HepG2 (cell line): ENCODE data around the gene STIM1. TPM values are rescaled to one million over a fixed set of nuclear protein-coding genes. Genes with fewer than 3 reads are reported as not detected.

Source experiments
- ATAC-seq: fragments of 200-7000 bp; cut with Tn5 transposase; 3 replicates; pipeline ENCODE4 v1.9.1; 2020; ENCODE audit warnings: mild to moderate bottlenecking, moderate library complexity
- BruUV-seq: library from RNA; stranded (reverse); fragments of 400-500 nt; replicated peaks from 2 replicates; lab custom pipeline; 2021; lab: Mats Ljungman, UMichigan
- CTCF ChIA-PET: fragments of 300-600 bp; formaldehyde crosslinking; extraction: SDS; loops from one replicate; lab custom pipeline; 2021; ENCODE audit warnings: low total read pairs, inconsistent platforms, low intra/inter-chr PET ratio; lab: Yijun Ruan, JAX
- POLR2A ChIA-PET: fragments of 350-600 bp; sonication (Branson Sonifier 250); formaldehyde crosslinking; loops from one replicate; lab custom pipeline; 2020; ENCODE audit warnings: antibody characterized with exemption, inconsistent platforms; lab: Yijun Ruan, JAX
- DNase-seq: peaks from one replicate; pipeline ENCODE4 v3.0.0-alpha.2; 2015; ENCODE audit warnings: low spot score
- FAIRE-seq: peaks from 3 replicates; lab custom pipeline; 2011; peaks lifted over from hg19 to GRCh38; lab: Jason Lieb, UNC
- H2AFZ ChIP-seq: one replicate; pipeline ENCODE4 v1.6.1; 2011; ENCODE audit warnings: low read length, inconsistent platforms
- H3K27ac ChIP-seq: fragments of 300-600 bp; 3 replicates; pipeline ENCODE4 v1.8.0; 2011; ENCODE audit warnings: mixed run types, mild to moderate bottlenecking, mixed read lengths, low read length, inconsistent platforms; ENCODE audit not compliant: insufficient read depth; ENCODE audit errors: extremely low read length
- H3K27me3 ChIP-seq, 2 experiments: fragments of 200-600 bp in 1 of 2; 2 replicates in 1 of 2; 3 replicates in 1 of 2; pipeline versions ENCODE4 v1.6.0 to v1.8.0; 2011; ENCODE audit warnings: low read length in 2 of 2, mild to moderate bottlenecking in 2 of 2, moderate library complexity in 2 of 2, inconsistent platforms in 1 of 2; ENCODE audit not compliant: insufficient read depth in 2 of 2, control insufficient read depth in 1 of 2
- H3K36me3 ChIP-seq, 2 experiments: fragments of 200-600 bp in 1 of 2; replicated peaks in 1 of 2; 2 replicates in 1 of 2; 3 replicates in 1 of 2; pipeline versions ENCODE4 v1.5.1 to v1.8.0; 2011; ENCODE audit warnings: low read length in 2 of 2, inconsistent platforms in 1 of 2; ENCODE audit not compliant: insufficient read depth in 2 of 2, control insufficient read depth in 1 of 2
- H3K4me1 ChIP-seq: 2 replicates; pipeline ENCODE4 v1.5.1; 2012; ENCODE audit warnings: low read length, inconsistent platforms; ENCODE audit not compliant: insufficient read depth
- H3K4me2 ChIP-seq: 2 replicates; pipeline ENCODE4 v1.6.0; 2011; ENCODE audit warnings: low read depth, low read length, inconsistent platforms
- H3K4me3 ChIP-seq, 3 experiments: fragments of 200-600 bp in 1 of 3; sonication (generic), shearing (Covaris generic) in 1 of 3; replicated peaks in 1 of 3; 2 replicates each; pipeline ENCODE4 v1.5.1; 2011 to 2016; ENCODE audit warnings: low read length in 3 of 3, inconsistent platforms in 2 of 3, low read depth in 2 of 3, mild to moderate bottlenecking in 2 of 3, control low read depth in 1 of 3, mixed read lengths in 1 of 3; ENCODE audit not compliant: insufficient read depth in 1 of 3
- H3K79me2 ChIP-seq: one replicate; pipeline ENCODE4 v1.6.1; 2011; ENCODE audit warnings: low read length, inconsistent platforms; ENCODE audit not compliant: insufficient read depth
- H3K9ac ChIP-seq: 2 replicates; pipeline ENCODE4 v1.6.0; 2011; ENCODE audit warnings: mild to moderate bottlenecking, low read depth, low read length, inconsistent platforms; ENCODE audit not compliant: insufficient read depth
- H3K9me3 ChIP-seq: 2 replicates; pipeline ENCODE4 v1.5.1; 2012; ENCODE audit warnings: mild to moderate bottlenecking, low read length
- H4K20me1 ChIP-seq: 2 replicates; pipeline ENCODE4 v1.6.0; 2011; ENCODE audit warnings: inconsistent platforms, mild to moderate bottlenecking, low read length, moderate library complexity; ENCODE audit not compliant: insufficient read depth
- CREM ChIP-seq, 2 experiments: sonication (generic) in 1 of 2; formaldehyde crosslinking in 1 of 2; IDR thresholded peaks; 2 replicates each; pipeline versions ENCODE4 v1.4.0 to v1.6.1; 2016 to 2020; ENCODE audit warnings: antibody characterized with exemption in 1 of 2, mild to moderate bottlenecking in 1 of 2, missing genetic modification reagents in 1 of 2
- DMAP1 ChIP-seq: IDR thresholded peaks from 2 replicates; pipeline ENCODE4 v1.6.1; 2016
- GABPB1 ChIP-seq: IDR thresholded peaks from 2 replicates; pipeline ENCODE4 v1.6.1; 2016; ENCODE audit warnings: mild to moderate bottlenecking, missing genetic modification reagents, moderate library complexity, missing compliant biosample characterization
- MBD4 ChIP-seq: IDR thresholded peaks from 2 replicates; pipeline ENCODE4 v1.6.1; 2012; ENCODE audit warnings: low read length, inconsistent platforms, borderline replicate concordance
- PRMT3 ChIP-seq: sonication (generic); formaldehyde crosslinking; IDR thresholded peaks from 2 replicates; pipeline ENCODE4 v1.8.1; 2022; ENCODE audit warnings: low read depth, mild to moderate bottlenecking, moderate library complexity, missing genetic modification reagents, borderline replicate concordance
- SAP130 ChIP-seq: IDR thresholded peaks from 2 replicates; pipeline ENCODE4 v1.6.1; 2016; ENCODE audit warnings: low read depth
- ZNF558 ChIP-seq: sonication (generic); formaldehyde crosslinking; IDR thresholded peaks from 2 replicates; pipeline ENCODE4 v1.9.0; 2022; ENCODE audit warnings: mild to moderate bottlenecking, missing genetic modification reagents, borderline replicate concordance
- WGBS: methylation state at CpG from one replicate; pipeline ENCODE4 v1.1.6; 2017; ENCODE audit warnings: low lambda C conversion rate; 5-methylcytosine and 5-hydroxymethylcytosine counted together
- in situ Hi-C: cut with HindIII; loops from 2 replicates; pipeline ENCODE4 v1.10.0; 2017; ENCODE audit warnings: low pct_unique_long_range_greater_than_20kb; ENCODE audit not compliant: extremely low pct_ligation_motif_present
- intact Hi-C: fragments of 100-400 bp; cut with micrococcal nuclease; formaldehyde crosslinking; loops from one replicate; pipeline ENCODE4 v1.10.0; 2022; ENCODE audit not compliant: unreplicated experiment
- polyA plus RNA-seq, 8 experiments: library from polyadenylated mRNA; depleted of rRNA in 3 of 8; stranded (reverse) in 7 of 8; unstranded in 1 of 8; fragments of >200 nt; fragmentation: Illumina TruSeq in 4 of 8; extraction: Trizol in 4 of 8; gene quantifications; 2 replicates each; pipeline versions ENCODE4 v1.2.1 to v1.2.3, GENCODE V29; 2011 to 2016; ENCODE audit warnings: low read depth in 4 of 8, missing spikeins in 1 of 8, mixed read lengths in 1 of 8; ENCODE audit not compliant: insufficient read depth in 1 of 8
- total RNA-seq, 5 experiments: library from RNA; depleted of rRNA; stranded (reverse); fragments of >200 nt; fragmentation: Illumina TruSeq; extraction: Trizol; gene quantifications; 2 replicates each; pipeline ENCODE4 v1.2.3, GENCODE V29; 2016; ENCODE audit warnings: low read depth in 1 of 5
- TF ChIP-seq, protein P1 (sequence below): sonication (generic); formaldehyde crosslinking; IDR thresholded peaks from 2 replicates; pipeline ENCODE4 v1.4.0; 2020; ENCODE audit warnings: mild to moderate bottlenecking, missing genetic modification reagents
- TF ChIP-seq, protein P2 (sequence below): IDR thresholded peaks from 2 replicates; pipeline ENCODE4 v1.6.1; 2016; ENCODE audit warnings: low read depth, missing genetic modification reagents, missing compliant biosample characterization
- TF ChIP-seq, protein P3 (sequence below), 2 experiments: sonication (generic) in 1 of 2; formaldehyde crosslinking in 1 of 2; IDR thresholded peaks; 2 replicates each; pipeline versions ENCODE4 v1.5.1 to v1.6.1; 2011 to 2020; ENCODE audit warnings: borderline replicate concordance in 1 of 2, low read depth in 1 of 2, low read length in 1 of 2, mild to moderate bottlenecking in 1 of 2, missing genetic modification reagents in 1 of 2, moderate library complexity in 1 of 2

The STIM1 gene
- total and polyA plus RNA-seq, 2 of the 13 experiments (the other 11 are each of a cell fraction or from before 2014, with no cell fraction given) = 19.2 to 28.5 TPM

DNA sequence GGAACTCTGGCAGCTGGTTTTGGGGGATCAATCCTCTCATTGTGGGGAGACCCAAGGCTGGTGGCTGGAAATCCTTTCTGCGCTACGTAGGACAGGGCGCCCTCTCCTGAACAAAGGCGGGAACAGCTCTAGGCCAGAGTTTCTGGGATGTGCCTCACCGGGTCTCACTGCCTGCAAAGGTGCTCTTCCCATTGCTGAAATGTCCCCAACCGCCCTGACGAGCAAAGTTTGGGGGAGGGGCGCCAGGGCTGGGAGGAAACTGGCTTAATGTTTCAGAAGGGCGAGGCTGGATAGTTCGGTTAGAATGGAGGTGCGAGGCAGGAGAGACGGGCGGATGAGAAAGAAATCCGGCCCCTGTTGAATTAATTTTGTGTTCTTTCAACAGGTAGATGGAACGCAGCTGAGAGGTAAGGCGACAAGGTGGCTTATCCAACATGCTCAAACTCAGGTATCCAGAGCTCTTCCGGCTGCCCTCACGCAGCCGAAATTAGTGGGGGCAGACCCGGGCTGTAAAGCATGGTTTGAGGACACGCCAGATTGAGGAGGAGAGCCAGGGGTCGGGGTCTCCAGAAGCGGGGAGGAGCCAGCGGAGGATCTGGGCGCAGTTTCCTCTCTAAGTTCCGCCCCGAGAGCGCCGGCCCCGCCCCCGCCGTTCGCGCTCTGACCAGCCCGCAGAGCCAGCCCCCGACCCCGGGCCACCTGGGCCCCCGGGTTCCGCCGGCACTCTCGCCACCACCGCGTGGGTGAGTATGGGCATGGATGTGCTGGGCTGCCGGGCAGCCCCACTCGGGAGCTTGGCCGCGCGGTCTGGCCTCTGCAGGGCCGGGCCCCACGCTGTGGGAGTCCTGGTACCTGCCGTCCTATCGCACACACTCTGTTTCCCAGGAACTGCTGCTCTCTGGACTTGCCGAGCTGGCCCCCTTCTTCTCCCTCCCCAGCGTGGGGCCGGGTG is 47.3 kb upstream of the STIM1 start, which contains the start of gene PGAP2 (continued):
- 0 out of 2 replicates have a peak, but pooled peaks have one; percentile 65 for TF ChIP-seq ZNF558 (CRISPR knock-in tag)
- TF ChIP-seq, protein P1, sequence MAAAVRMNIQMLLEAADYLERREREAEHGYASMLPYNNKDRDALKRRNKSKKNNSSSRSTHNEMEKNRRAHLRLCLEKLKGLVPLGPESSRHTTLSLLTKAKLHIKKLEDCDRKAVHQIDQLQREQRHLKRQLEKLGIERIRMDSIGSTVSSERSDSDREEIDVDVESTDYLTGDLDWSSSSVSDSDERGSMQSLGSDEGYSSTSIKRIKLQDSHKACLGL (CRISPR knock-in tag) = 0 out of 2 replicates have a peak, but pooled peaks have one; percentile 29
- peak; percentile 12; the same call in 1 of the 2 replicates for TF ChIP-seq DMAP1 (CRISPR knock-in tag)
- peak; percentile 26 for TF ChIP-seq SAP130
- 0 out of 2 replicates have a peak, but pooled peaks have one; percentile 17 for TF ChIP-seq CREM (IDR thresholded peaks at IDR 0.05)
- no peak for TF ChIP-seq CREM (CRISPR knock-in tag; IDR thresholded peaks at IDR 0.05)
- TF ChIP-seq GABPB1 (CRISPR knock-in tag) = peak; percentile 68; the same call in 1 of the 2 replicates

DNA sequence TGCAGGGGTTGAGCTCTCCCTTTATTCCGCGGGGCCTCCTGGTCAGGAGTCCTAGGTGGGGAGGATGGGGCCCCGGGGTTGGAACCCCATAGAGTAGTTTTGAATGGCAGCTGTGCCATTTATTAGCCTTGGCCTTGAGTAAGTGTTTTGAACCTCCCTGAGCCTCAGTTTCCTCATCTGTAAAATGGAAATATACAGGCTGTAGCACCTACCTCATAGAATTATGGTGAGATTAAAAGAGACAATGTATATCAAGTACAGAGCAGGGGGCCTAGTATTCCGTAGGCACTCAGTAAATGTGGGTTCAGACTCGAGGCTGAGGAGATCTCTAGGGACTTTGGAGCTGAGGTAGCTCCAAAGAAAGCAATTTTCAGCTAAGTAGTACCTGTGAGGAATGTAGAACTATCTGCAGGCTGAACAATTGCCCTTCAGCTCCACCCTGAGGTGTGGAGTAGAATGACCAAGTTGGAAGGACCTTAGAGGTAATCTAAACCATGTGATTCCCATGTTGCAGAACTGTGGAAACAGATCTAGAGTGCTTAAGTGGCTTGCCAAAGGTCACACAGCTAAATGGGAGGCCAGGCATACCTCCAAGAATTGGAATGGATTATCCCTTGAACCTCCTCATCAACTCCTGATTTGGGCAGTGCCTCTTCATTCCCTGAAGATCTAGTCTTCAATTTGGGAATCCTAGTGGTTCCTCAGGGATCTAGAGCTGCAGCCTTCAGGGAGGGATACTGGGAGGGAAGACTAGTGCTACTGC is 46.4 kb upstream of the STIM1 start:
- peak overlapping the region; percentile 88 for H3K4me2 ChIP-seq
- H4K20me1 ChIP-seq = no peaks in the 10 kb centered on the region
- no peaks in the 10 kb centered on the region for H3K9me3 ChIP-seq
- 8% methylated on average over 3 of the region's 5 CpGs for WGBS
- ChIA-PET POLR2A (interaction anchor here (1.0 to 2.5 kb wide), 7 partner anchors 11 to 46 kb away, joined by 4 to 35 read pairs (median 6); partner anchors contain the start of genes NUP98, RHOG and STIM1), CTCF (no interaction called here)
- H3K36me3 ChIP-seq = peaks cover 0 to 3% of the 10 kb centered on the region in 2 experiments; a peak in 2 of 5 replicates
- intact Hi-C loops (loop anchor here (1.0 to 2.0 kb wide), 3 partner anchors 32 to 263 kb away; partner anchors contain the start of gene RHOG), in situ Hi-C loops (no loop called here)
- BruUV-seq = TSS peak; percentile 67
- H2AFZ ChIP-seq = no peak overlapping the region
- peaks cover 19% of the 10 kb centered on the region for H3K4me1 ChIP-seq
- H3K4me3 ChIP-seq = peak overlapping the region; percentile 68 to 96 (median 84)
- FAIRE-seq = peak; percentile 96
- H3K9ac ChIP-seq = peak overlapping the region; percentile 65
- H3K79me2 ChIP-seq = no peaks in the 10 kb centered on the region
- peak; percentile 74 for DNase-seq
- no peaks in the 10 kb centered on the region; a peak in 1 of 5 replicates for H3K27me3 ChIP-seq
- H3K27ac ChIP-seq = peak overlapping the region; percentile 48
- peak; percentile 81 for ATAC-seq
- TF ChIP-seq, protein P2, sequence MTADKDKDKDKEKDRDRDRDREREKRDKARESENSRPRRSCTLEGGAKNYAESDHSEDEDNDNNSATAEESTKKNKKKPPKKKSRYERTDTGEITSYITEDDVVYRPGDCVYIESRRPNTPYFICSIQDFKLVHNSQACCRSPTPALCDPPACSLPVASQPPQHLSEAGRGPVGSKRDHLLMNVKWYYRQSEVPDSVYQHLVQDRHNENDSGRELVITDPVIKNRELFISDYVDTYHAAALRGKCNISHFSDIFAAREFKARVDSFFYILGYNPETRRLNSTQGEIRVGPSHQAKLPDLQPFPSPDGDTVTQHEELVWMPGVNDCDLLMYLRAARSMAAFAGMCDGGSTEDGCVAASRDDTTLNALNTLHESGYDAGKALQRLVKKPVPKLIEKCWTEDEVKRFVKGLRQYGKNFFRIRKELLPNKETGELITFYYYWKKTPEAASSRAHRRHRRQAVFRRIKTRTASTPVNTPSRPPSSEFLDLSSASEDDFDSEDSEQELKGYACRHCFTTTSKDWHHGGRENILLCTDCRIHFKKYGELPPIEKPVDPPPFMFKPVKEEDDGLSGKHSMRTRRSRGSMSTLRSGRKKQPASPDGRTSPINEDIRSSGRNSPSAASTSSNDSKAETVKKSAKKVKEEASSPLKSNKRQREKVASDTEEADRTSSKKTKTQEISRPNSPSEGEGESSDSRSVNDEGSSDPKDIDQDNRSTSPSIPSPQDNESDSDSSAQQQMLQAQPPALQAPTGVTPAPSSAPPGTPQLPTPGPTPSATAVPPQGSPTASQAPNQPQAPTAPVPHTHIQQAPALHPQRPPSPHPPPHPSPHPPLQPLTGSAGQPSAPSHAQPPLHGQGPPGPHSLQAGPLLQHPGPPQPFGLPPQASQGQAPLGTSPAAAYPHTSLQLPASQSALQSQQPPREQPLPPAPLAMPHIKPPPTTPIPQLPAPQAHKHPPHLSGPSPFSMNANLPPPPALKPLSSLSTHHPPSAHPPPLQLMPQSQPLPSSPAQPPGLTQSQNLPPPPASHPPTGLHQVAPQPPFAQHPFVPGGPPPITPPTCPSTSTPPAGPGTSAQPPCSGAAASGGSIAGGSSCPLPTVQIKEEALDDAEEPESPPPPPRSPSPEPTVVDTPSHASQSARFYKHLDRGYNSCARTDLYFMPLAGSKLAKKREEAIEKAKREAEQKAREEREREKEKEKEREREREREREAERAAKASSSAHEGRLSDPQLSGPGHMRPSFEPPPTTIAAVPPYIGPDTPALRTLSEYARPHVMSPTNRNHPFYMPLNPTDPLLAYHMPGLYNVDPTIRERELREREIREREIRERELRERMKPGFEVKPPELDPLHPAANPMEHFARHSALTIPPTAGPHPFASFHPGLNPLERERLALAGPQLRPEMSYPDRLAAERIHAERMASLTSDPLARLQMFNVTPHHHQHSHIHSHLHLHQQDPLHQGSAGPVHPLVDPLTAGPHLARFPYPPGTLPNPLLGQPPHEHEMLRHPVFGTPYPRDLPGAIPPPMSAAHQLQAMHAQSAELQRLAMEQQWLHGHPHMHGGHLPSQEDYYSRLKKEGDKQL = no peak
- no peak for TF ChIP-seq MBD4
- no peak for TF ChIP-seq PRMT3 (CRISPR knock-in tag)
- TF ChIP-seq, protein P3, sequence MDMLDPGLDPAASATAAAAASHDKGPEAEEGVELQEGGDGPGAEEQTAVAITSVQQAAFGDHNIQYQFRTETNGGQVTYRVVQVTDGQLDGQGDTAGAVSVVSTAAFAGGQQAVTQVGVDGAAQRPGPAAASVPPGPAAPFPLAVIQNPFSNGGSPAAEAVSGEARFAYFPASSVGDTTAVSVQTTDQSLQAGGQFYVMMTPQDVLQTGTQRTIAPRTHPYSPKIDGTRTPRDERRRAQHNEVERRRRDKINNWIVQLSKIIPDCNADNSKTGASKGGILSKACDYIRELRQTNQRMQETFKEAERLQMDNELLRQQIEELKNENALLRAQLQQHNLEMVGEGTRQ (IDR thresholded peaks at IDR 0.05; ENCODE audit: low read depth, low read length) = no peak
- TF ChIP-seq, protein P3 (CRISPR knock-in tag; IDR thresholded peaks at IDR 0.05; ENCODE audit: borderline replicate concordance) = 0 out of 2 replicates have a peak, but pooled peaks have one; percentile 18
